Measurements from ENCODE around the gene KCNQ1.

KCNQ1 gene

GRCh38 chr11:2881981-2882375 is 437.2 kb downstream of the KCNQ1 start:
- no peak for DNase-seq (ENCODE audit: low read depth in 2 of 2)

DNA sequence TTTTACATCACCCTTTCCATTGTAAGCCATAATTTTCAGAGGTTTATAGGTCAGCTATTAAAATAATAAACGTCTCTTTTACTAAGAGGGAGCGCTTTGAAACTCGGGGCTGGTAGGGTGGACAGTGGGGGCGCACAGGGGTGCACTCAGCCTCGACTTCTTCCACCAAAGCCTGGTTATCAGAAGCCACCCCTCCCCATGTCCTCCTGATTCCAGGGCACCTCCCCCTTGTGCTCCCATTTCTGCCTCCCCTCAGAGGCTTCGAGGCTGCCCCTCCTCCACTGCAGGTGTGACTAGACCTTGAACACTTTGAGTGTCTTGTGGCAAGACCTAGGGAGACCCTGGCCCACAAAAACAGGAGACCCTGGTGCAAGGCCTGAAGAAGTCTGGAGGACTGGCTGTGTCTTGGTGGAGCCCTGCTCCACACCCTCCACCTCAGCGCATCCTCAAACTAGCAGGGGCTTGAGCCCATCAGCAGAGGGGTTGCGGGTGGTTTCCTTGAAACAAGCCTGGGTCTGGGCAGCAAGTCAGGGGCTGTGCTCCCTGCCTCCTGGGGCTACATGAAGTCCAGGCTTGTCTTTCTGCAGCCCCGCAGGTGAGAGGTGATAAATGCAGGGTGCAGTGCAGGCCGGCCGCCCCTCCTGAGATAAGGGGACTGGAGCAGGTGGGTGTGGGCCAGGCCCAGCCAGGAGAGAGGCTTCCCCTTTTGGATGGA is 437.7 kb downstream of the KCNQ1 start:
- DNase-seq (ENCODE audit: low read depth in 2 of 2), result no peak

DNA sequence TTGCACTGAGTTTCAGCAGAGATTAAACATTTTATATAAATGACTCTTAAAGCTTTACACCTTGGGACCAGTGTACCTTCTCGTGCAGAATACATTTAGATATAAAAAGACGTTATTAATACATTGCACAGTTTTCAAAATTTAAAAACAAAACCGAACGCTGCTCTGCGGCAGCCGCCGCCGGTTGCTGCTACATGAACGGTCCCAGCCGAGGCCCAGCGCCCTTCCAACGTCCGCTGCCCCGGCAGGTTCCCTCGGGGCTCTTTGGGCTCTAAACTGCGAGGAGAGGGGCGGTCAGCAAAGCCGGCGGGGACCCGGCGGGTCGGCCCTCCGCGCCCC is 438.8 kb downstream of the KCNQ1 start:
- no peak for DNase-seq (ENCODE audit: low read depth in 2 of 2)

- DNase-seq (ENCODE audit: low read depth in 2 of 2), result no peak
Observed at GRCh38 chr11:2883979-2884815, 439.4 kb downstream of the KCNQ1 start.

DNA sequence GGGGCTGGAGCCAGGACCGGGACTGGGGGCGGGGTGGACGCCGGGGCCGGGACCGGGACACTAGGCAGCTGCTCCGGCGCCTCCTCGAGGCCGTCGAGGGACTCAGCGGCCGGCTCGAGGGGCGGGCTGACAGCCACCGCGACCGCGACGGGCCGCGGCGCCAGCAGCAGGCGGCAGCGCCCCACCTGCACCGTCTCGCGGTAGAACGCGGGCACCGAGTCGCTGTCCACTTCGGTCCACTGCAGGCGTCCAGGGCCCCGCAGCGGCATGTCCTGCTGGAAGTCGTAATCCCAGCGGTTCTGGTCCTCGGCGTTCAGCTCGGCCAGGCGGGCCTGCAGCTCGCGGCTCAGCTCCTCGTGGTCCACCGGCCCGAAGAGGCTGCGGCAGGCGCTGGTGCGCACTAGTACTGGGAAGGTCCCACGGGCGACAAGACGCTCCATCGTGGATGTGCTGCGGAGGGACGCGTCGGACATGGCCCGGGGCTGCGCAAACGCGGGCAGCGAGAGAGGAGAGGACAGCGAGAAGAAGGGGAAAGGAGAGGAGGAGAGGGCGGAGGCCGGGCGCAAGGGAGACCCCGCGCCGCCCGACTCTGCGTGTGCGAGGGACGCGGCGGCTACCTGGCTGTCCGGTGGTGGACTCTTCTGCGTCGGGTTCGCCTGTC is 440.3 kb downstream of the KCNQ1 start:
- DNase-seq (ENCODE audit: low read depth in 2 of 2), result no peak

DNA sequence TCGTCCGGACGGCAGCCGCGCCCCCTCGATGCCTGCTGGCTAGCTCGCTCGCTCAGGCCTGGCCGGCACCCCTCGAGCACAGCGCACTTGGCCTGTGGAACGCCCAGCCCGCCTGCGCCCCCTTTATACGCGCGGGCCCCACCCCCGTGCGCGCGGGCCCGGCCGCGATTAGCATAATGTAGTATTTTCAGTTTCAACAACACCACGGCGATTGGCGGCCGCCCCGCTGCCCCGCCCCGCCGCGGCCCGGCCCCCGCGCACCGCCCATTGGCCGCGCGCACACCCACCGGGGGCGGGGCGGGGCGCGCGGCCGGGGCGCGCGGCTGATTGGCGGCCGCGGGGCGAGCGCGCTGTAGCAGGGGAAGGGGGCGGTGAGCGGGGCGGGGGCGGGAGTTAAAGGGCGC is 440.9 kb downstream of the KCNQ1 start, which contains the start of gene CDKN1C:
CDKN1C (minus strand) TSS at position 98 of the 404 bp plus-strand sequence. CDS start 319 bp downstream, outside the sequence.
- peak; percentile 74 to 79 for DNase-seq (ENCODE audit: low read depth in 2 of 2)

GRCh38 chr11:2886191-2886894 is 441.5 kb downstream of the KCNQ1 start:
- DNase-seq (ENCODE audit: low read depth in 2 of 2), result peak in 1 of 2 experiments; percentile 17

GRCh38 chr11:2886936-2887335 is 442.1 kb downstream of the KCNQ1 start:
- no peak for DNase-seq (ENCODE audit: low read depth in 2 of 2)

GRCh38 chr11:2887515-2888195 is 442.8 kb downstream of the KCNQ1 start:
- DNase-seq (ENCODE audit: low read depth in 2 of 2), result no peak

- DNase-seq (ENCODE audit: low read depth in 2 of 2), result peak; percentile 64 to 65
Observed at GRCh38 chr11:2888266-2888968, 443.6 kb downstream of the KCNQ1 start.

GRCh38 chr11:2889362-2890273 is 444.8 kb downstream of the KCNQ1 start:
- no peak for DNase-seq (ENCODE audit: low read depth in 2 of 2)

DNA sequence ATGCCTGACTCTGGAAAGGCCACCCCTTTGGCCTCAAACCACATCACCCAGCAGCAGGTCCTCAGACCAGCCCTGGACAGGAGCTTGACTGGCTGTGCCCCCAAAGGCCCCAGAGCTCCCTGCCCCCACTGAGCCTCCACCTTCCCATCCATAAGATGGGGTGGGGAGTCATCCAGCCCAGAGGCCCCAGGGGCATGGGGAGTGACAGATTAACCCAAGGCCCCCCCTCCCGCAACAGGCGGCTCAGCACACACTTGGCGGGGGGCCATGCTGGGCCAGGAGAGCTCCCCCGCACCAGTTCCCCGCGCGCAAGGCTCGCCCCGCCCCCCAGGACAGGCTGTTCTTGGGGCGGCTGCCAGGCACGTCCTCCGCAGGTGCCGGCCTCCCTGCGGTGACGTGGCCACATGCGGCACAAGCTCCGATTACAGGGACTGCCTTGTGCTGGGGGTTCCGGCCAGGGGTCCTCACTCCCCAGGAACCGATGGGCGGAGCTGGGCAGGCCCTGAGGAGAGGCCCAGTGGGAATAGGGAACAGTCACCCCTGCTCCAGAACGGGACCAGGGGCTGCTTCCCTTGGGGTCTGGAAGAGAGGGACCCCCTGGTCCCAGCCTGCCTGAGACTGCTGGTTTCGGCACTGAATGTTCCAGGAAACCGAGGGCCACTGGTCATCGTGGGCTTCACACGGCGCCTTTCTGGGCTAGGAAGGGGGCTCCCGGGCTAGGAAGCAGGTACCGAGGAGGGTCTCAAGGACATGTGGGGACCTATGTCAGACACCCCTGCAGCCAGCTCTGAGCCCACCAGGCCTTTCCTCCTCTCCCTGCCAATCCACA is 445.9 kb downstream of the KCNQ1 start:
- no peak for DNase-seq (ENCODE audit: low read depth in 2 of 2)

DNA sequence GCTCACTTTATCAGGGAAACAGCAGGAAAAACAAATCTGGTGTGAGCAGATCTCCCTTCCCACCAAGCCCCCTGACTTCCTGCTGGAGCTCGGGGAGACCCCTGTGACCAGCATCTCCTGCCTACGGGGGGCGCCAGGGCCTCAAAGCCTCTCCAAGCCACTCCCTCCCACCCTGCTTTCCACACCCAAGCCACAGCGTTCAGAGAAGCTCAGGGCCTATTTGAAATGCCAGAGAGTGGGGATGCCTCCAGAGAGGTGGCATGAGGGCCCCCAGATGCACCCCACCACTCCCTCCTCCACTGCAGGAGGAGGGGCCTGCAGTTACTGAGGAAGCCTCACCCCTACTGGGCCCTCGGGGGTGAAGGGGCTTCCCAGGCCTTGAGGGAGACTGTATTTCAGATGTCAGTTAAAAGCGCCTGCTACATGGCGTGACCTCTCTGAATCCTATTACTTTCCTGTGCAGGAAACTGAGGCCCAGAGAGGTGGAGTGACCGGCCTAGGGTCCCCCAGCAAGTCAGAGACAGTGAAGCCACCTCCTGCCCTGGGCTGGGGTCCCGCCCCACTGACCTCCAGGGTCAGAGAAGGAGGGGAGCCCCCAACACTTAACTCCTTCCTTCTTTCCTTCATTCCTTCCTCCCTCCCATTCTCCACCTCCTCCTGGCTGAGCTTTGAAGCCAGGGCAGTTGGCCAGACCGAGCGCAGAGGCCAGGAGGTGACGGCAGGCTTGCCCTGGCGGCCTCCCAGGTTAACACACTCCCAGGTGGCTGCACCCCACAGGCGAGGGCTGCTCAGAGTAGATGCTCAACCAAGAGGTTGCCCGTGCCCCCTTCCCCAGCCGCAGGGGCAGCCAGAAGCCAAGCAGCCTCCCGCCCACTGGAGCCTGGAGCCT is 446.8 kb downstream of the KCNQ1 start:
- no peak for DNase-seq (ENCODE audit: low read depth in 2 of 2)

DNA sequence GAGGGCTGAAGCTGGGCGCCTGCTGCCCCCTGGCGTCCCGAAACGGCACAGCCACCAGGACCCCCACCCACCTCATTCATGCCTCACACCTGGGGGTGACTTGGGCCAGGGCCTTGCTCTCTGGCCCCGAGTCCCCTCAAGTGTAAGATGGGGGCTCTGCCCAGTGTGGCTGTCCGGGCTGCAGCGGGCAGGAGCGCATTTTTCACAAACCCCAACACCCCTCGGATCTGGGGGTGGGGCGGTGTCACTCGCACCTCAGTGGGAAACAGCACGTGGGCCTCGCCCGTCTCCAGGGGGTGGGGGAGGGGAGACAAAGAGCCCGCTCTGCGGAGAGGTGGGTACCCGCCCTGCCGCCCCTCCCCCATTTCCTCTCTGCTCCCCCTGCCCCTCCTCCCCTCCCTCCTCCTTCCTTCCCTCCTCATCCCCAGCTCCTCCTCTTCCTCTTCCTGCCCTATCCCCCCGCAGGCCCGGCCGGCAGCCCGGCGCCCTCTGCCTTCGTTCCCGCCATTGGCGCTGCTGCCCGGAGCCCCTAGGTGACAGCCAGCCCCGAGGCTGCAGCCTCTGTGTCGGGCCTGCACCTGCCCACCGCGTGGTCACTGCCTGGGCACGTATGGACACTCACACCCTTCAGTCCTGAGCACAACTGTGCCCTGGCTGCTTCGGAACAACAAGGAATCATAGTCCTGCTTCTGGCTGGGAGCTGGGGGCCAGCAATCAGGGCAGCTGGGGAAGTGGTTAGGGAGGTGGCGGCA is 447.6 kb downstream of the KCNQ1 start:
- no peak for DNase-seq (ENCODE audit: low read depth in 2 of 2)

- no peak for DNase-seq (ENCODE audit: low read depth in 2 of 2)
Observed at GRCh38 chr11:2892967-2893528, 448.2 kb downstream of the KCNQ1 start.

GRCh38 chr11:2893935-2894334 is 449.1 kb downstream of the KCNQ1 start:
- no peak for DNase-seq (ENCODE audit: low read depth in 2 of 2)

DNA sequence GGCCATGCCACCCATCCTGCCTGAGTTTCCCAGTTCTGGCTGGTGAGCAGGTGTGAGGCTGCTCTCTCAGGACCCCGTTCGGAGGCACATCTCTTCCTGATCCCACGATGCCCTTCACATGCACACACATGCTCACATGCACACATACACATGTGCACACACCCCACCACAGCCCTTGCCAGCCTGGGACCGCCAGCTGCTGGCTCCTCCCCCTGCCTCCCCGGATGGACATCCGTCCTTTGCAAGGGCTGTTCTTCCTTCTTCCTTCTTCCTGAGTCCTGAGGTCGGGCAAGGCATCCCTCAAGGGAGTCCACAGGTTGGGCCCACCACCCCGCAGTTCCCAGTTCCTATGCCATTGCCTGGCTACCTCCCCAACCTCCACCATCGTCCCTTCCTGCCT is 451.2 kb downstream of the KCNQ1 start:
- no peak for DNase-seq (ENCODE audit: low read depth in 2 of 2)

All from fibroblast of skin of left quadriceps (primary cell).